Astrocyte of the hippocampus (primary cell): Measurements from ENCODE around the gene TMEM145.
"Not testable (repeated sequence)": the region's sequence is repeated elsewhere in the genome, so short reads cannot be mapped to it uniquely, and the experiment has no call there.

Source experiments
- DNase-seq: peaks from one replicate; pipeline ENCODE4 v3.0.0; 2011; ENCODE audit warnings: low read depth, low spot score

Gene TMEM145

GRCh38 chr19:42333975-42334696, 21.0 kb downstream of the TMEM145 start:
- no peak for DNase-seq

GRCh38 chr19:42334697-42335373, 21.7 kb downstream of the TMEM145 start:
- no peak for DNase-seq

- no peak for DNase-seq
Measured at GRCh38 chr19:42335374-42335936, 22.3 kb downstream of the TMEM145 start.

GRCh38 chr19:42335971-42336370, 22.9 kb downstream of the TMEM145 start:
- DNase-seq: no peak

GRCh38 chr19:42339126-42339860, 26.2 kb downstream of the TMEM145 start:
- not testable (repeated sequence) for DNase-seq

GRCh38 chr19:42339922-42340321, 26.8 kb downstream of the TMEM145 start:
- DNase-seq: not testable (repeated sequence)

- no peak for DNase-seq
Measured at GRCh38 chr19:42343344-42344110, 30.4 kb downstream of the TMEM145 start.

GRCh38 chr19:42344336-42344893, 31.3 kb downstream of the TMEM145 start:
- DNase-seq: no peak

- no peak for DNase-seq
Measured at GRCh38 chr19:42345191-42345812, 32.2 kb downstream of the TMEM145 start.

GRCh38 chr19:42348211-42348610, 35.1 kb downstream of the TMEM145 start:
- DNase-seq: no peak

GRCh38 chr19:42349378-42350107, 36.4 kb downstream of the TMEM145 start:
- no peak for DNase-seq

GRCh38 chr19:42350417-42350816, 37.3 kb downstream of the TMEM145 start:
- no peak for DNase-seq

GRCh38 chr19:42351079-42351735, 38.1 kb downstream of the TMEM145 start:
- no peak for DNase-seq

- DNase-seq: peak; percentile 49
Measured at GRCh38 chr19:42352301-42353259, 39.5 kb downstream of the TMEM145 start.

- no peak for DNase-seq
Measured at GRCh38 chr19:42353341-42354015, 40.4 kb downstream of the TMEM145 start.

- DNase-seq: no peak
Measured at GRCh38 chr19:42355896-42356295, 42.8 kb downstream of the TMEM145 start.

- no peak for DNase-seq
Measured at GRCh38 chr19:42356686-42357085, 43.6 kb downstream of the TMEM145 start.

GRCh38 chr19:42357290-42357689, 44.2 kb downstream of the TMEM145 start:
- no peak for DNase-seq
